GM12892 (cell line): ENCODE measurements around the gene CACNA1B.

ENCODE experiments used
- POLR2A ChIP-seq: IDR thresholded peaks from 2 replicates; pipeline ENCODE4 v1.6.1; 2011; ENCODE audit warnings: low read depth, low read length, control low read depth
- POLR2AphosphoS5 ChIP-seq: IDR thresholded peaks from 2 replicates; pipeline ENCODE4 v1.6.1; 2011; ENCODE audit warnings: low read depth, low read length, control low read depth

DNA sequence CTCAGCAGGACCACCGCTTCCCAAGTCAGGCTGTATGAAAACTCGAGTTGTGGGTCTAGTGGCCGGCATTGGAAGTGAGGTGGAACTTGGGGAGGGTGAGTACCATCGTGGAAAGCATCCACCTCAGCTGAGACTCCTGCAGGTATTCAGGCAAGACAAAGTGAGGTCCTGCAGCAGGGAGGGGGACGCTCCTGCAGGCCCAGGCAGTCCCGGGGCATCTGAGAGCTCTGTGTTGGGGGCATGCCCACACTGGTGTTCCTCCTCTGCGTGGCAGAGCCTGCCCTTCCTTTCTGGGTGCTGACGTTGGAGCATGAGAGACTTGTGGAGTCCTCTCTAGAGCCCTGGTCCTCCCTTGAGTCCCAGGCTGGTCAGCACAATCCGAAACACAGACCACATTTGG lies 187.7 kb downstream of the CACNA1B start:
- TF ChIP-seq POLR2A (no peak), POLR2AphosphoS5 (no peak)
